WTC11 (cell line): ENCODE results near the gene BCOR. TPM values are rescaled to one million over a fixed set of nuclear protein-coding genes. Genes with fewer than 3 reads are reported as not detected.

Experiments
- ATAC-seq: fragments of 200-7000 bp; cut with Tn5 transposase; 2 replicates; pipeline ENCODE4 v1.10.0; 2021; ENCODE audit warnings: mild to moderate bottlenecking, moderate library complexity
- CTCF ChIA-PET: fragments of 300-600 bp; sonication (Branson Sonifier 250); formaldehyde crosslinking; loops from one replicate; lab custom pipeline; 2021; ENCODE audit warnings: antibody characterized with exemption; lab: Charles Lee
- POLR2A ChIA-PET: fragments of 350-600 bp; sonication (Branson Sonifier 250); formaldehyde crosslinking; loops from one replicate; lab custom pipeline; 2021; ENCODE audit warnings: antibody characterized with exemption; lab: Charles Lee
- DNase-seq: peaks from one replicate; pipeline ENCODE4 v3.0.0; 2021; ENCODE audit warnings: low spot score
- H3K27ac Mint-ChIP-seq: 2 replicates; pipeline ENCODE4 v1.8.0; 2021; ENCODE audit warnings: mixed read lengths
- H3K27me3 Mint-ChIP-seq: 2 replicates; pipeline ENCODE4 v1.8.0; 2021; ENCODE audit warnings: low read depth, mild to moderate bottlenecking, moderate library complexity, mixed read lengths
- H3K36me3 Mint-ChIP-seq: 2 replicates; pipeline ENCODE4 v1.8.0; 2021; ENCODE audit warnings: mixed read lengths
- H3K4me1 Mint-ChIP-seq: 2 replicates; pipeline ENCODE4 v1.8.0; 2022; ENCODE audit warnings: mixed read lengths
- H3K4me3 Mint-ChIP-seq: 2 replicates; pipeline ENCODE4 v1.8.0; 2021; ENCODE audit warnings: mild to moderate bottlenecking, moderate library complexity, mixed read lengths
- H3K9me3 Mint-ChIP-seq: 2 replicates; pipeline ENCODE4 v1.8.0; 2021; ENCODE audit warnings: mixed read lengths
- AFF4 ChIP-seq: sonication (generic); formaldehyde crosslinking; IDR thresholded peaks from 2 replicates; pipeline ENCODE4 v1.8.1; 2023; ENCODE audit warnings: mild to moderate bottlenecking, missing genetic modification reagents, borderline replicate concordance
- CREB1 ChIP-seq: sonication (generic); formaldehyde crosslinking; IDR thresholded peaks from 2 replicates; pipeline ENCODE4 v1.8.0; 2023; ENCODE audit warnings: mild to moderate bottlenecking, missing genetic modification reagents
- ELF4 ChIP-seq: sonication (generic); formaldehyde crosslinking; IDR thresholded peaks from 2 replicates; pipeline ENCODE4 v1.8.1; 2022; ENCODE audit warnings: low read depth, mild to moderate bottlenecking, moderate library complexity, missing genetic modification reagents
- ETV6 ChIP-seq: sonication (generic); formaldehyde crosslinking; IDR thresholded peaks from 2 replicates; pipeline ENCODE4 v1.8.1; 2022; ENCODE audit warnings: mild to moderate bottlenecking, missing genetic modification reagents
- GTF2I ChIP-seq: fragments of 250-450 bp; sonication (Bioruptor Pico); conservative IDR thresholded peaks from 2 replicates; pipeline ENCODE4 v1.4.0; 2021; ENCODE audit warnings: mild to moderate bottlenecking
- IRF2 ChIP-seq: sonication (generic); formaldehyde crosslinking; IDR thresholded peaks from 2 replicates; pipeline ENCODE4 v1.8.0; 2022; ENCODE audit warnings: low read depth, missing genetic modification reagents, borderline replicate concordance
- JAZF1 ChIP-seq: fragments of 250-450 bp; sonication (Bioruptor Pico); IDR thresholded peaks from 2 replicates; pipeline ENCODE4 v1.9.0; 2021; ENCODE audit warnings: moderate library complexity, mild to moderate bottlenecking, inconsistent platforms
- RELA ChIP-seq: sonication (generic); formaldehyde crosslinking; IDR thresholded peaks from 2 replicates; pipeline ENCODE4 v1.8.1; 2022; ENCODE audit warnings: missing genetic modification reagents, mild to moderate bottlenecking, borderline replicate concordance
- RORB ChIP-seq: fragments of 250-450 bp; sonication (Bioruptor Pico); IDR thresholded peaks from 2 replicates; pipeline ENCODE4 v1.9.0; 2021; ENCODE audit warnings: mild to moderate bottlenecking
- SP1 ChIP-seq: sonication (generic); formaldehyde crosslinking; conservative IDR thresholded peaks from 2 replicates; pipeline ENCODE4 v1.8.1; 2022; ENCODE audit warnings: missing genetic modification reagents
- TP53 ChIP-seq: sonication (generic); formaldehyde crosslinking; IDR thresholded peaks from 2 replicates; pipeline ENCODE4 v1.8.1; 2023; ENCODE audit warnings: mild to moderate bottlenecking, missing genetic modification reagents
- ZNF281 ChIP-seq: sonication (generic); formaldehyde crosslinking; IDR thresholded peaks from 2 replicates; pipeline ENCODE4 v1.8.0; 2023; ENCODE audit warnings: mild to moderate bottlenecking, missing genetic modification reagents
- ZNF671 ChIP-seq: fragments of 250-450 bp; sonication (Bioruptor Pico); IDR thresholded peaks from 2 replicates; pipeline ENCODE4 v1.8.0; 2021; ENCODE audit warnings: mild to moderate bottlenecking
- total RNA-seq: library from RNA; stranded (reverse); gene quantifications from 3 replicates; pipeline ENCODE4 v1.2.3, GENCODE V29; 2021
- TF ChIP-seq, protein P1 (sequence below): sonication (generic); formaldehyde crosslinking; IDR thresholded peaks from 2 replicates; pipeline ENCODE4 v1.8.1; 2022; ENCODE audit warnings: mild to moderate bottlenecking, missing genetic modification reagents, moderate library complexity, borderline replicate concordance
- TF ChIP-seq, protein P2 (sequence below): sonication (generic); formaldehyde crosslinking; conservative IDR thresholded peaks from 2 replicates; pipeline ENCODE4 v1.8.1; 2022; ENCODE audit warnings: mild to moderate bottlenecking, missing genetic modification reagents
- TF ChIP-seq, protein P3 (sequence below): sonication (generic); formaldehyde crosslinking; IDR thresholded peaks from 2 replicates; pipeline ENCODE4 v1.8.1; 2022; ENCODE audit warnings: mild to moderate bottlenecking, moderate library complexity, missing genetic modification reagents

Gene BCOR
- total RNA-seq, 1 experiment from 2014 or later: 44.5 TPM

DNA sequence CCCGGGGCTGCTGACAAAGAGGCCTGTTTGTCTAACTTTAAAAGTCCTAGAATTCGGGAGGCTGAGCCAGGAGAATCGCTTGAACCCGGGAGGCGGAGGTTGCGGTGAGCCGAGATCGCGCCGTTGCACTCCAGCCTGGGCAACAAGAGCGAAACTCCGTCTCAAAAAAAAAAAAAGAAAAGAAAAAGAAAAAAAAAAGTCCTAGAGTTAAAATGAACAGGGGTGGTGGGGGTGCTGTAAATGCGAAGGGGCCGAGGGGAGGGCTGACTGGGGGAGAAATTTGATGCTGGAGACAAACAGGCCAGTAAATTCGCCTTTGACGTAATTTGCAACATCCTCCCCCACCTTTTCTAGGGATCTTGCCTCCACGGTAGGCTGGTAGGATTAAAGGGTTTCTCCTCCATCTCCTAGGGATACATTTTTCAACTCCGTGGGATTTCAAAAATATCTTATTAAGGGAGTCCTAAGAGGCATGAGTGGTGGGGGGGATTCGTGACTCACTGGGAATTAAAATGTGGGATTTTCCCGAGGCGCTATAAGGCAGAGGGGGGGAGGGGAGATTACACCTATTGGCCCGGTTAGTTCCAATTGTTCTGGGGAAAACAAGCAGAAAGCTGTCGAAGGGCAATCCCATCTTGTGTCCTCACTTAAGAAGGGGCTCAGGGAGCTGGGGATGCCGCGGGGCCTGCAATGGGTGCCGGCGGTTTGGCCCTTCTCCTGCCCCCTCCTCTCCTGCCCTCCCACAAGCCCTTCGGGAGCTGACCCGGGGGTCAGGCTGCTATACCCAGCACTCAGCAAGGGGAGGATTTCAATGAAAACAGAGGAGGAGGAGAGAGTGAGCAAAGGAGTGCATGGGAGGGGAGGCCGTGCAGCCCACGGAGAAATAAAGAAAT is 3.0 kb upstream of the BCOR start:
- CTCF ChIA-PET: no interaction called here
- ATAC-seq: no peak
- TF ChIP-seq, protein P1, sequence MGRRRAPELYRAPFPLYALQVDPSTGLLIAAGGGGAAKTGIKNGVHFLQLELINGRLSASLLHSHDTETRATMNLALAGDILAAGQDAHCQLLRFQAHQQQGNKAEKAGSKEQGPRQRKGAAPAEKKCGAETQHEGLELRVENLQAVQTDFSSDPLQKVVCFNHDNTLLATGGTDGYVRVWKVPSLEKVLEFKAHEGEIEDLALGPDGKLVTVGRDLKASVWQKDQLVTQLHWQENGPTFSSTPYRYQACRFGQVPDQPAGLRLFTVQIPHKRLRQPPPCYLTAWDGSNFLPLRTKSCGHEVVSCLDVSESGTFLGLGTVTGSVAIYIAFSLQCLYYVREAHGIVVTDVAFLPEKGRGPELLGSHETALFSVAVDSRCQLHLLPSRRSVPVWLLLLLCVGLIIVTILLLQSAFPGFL: no peak
- TF ChIP-seq IRF2 (CRISPR knock-in tag) (no peak), SP1 (CRISPR knock-in tag) (no peak), AFF4 (CRISPR knock-in tag) (no peak), CREB1 (CRISPR knock-in tag) (no peak), GTF2I (CRISPR knock-in tag) (no peak), RORB (CRISPR knock-in tag) (no peak), ZNF281 (no peak), ETV6 (CRISPR knock-in tag) (no peak), ELF4 (CRISPR knock-in tag) (no peak), TP53 (CRISPR knock-in tag) (no peak), ZNF671 (CRISPR knock-in tag) (no peak), JAZF1 (CRISPR knock-in tag) (no peak), RELA (no peak)
- TF ChIP-seq, protein P2, sequence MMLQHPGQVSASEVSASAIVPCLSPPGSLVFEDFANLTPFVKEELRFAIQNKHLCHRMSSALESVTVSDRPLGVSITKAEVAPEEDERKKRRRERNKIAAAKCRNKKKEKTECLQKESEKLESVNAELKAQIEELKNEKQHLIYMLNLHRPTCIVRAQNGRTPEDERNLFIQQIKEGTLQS (CRISPR knock-in tag): no peak
- TF ChIP-seq, protein P3, sequence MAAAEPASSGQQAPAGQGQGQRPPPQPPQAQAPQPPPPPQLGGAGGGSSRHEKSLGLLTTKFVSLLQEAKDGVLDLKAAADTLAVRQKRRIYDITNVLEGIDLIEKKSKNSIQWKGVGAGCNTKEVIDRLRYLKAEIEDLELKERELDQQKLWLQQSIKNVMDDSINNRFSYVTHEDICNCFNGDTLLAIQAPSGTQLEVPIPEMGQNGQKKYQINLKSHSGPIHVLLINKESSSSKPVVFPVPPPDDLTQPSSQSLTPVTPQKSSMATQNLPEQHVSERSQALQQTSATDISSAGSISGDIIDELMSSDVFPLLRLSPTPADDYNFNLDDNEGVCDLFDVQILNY (CRISPR knock-in tag): no peak
- TF ChIP-seq, all 79 proteins: peak for 0
- Mint-ChIP-seq H3K27ac (peak overlapping the region; percentile 84; the same call in 1 of the 2 replicates), H3K27me3 (peaks cover 45% of the 10 kb centered on the region), H3K9me3 (no peaks in the 10 kb centered on the region), H3K4me3 (peak overlapping the region; percentile 71), H3K36me3 (no peaks in the 10 kb centered on the region), H3K4me1 (peaks cover 24% of the 10 kb centered on the region)
- no peak for DNase-seq
- POLR2A ChIA-PET: interaction anchor here (0.6 to 1.6 kb wide), 6 partner anchors 8 to 1494 kb away, joined by 3 to 4 read pairs (median 4); no protein-coding TSS in a partner anchor
